NCI-H1417 treated with DMSO at 0.1 percent for 48 hours (cell line): ENCODE measurements around the gene EHMT1.
A peak's percentile ranks its signal among the peaks of the same experiment; 100 is the strongest.
"Not testable (repeated sequence)": the region's sequence is repeated elsewhere in the genome, so short reads cannot be mapped to it uniquely, and the experiment has no call there.

ENCODE experiments used
- DNase-seq: peaks from one replicate; lab custom pipeline; 2025; lab: John Stamatoyannopoulos, UW

Gene EHMT1

DNA sequence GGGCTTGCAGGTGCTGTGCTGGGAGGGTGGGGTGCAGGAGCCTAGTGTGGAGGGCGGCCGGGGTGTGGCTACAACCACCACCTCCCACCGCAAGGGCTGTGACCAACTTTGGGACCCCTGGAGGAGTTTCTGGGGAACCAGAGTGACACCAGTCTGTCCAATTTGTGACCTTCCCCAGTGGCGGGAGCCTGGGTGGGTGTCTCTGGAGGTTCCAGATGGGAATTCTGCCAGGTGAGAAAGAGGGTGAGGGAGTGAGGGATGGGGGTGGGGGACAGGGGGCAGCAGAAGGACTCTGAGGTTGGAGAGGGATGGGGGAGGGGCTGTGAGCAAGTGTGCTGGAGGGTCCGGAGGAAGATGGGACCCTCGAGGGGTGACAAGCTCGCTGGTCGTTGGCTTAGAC lies 254.6 kb downstream of the EHMT1 start:
- DNase-seq: no peak

DNA sequence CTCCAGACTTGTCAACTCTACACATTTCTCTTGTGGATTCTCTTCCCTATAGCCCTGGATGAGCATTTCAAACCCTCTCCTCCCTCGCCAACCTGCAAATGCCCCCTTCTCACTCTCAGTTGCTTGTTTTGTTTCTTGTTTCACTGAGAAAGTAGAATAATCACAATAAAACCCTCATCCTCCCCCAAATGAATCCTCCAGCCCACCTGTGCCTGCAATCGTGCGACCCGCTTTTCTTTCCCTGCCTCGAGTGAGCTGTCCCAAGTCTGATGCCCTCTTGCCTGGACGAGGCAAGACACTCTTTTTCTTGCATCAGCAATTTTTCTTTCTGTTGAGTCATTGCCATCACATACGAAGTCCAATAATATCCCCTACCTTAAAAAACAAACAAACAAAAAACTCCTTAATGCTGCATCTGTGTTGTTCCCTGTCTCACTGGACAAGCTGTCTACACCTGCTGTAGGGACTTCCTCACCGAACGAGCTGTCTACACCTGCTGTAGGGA lies 255.1 kb downstream of the EHMT1 start:
- DNase-seq: no peak

DNA sequence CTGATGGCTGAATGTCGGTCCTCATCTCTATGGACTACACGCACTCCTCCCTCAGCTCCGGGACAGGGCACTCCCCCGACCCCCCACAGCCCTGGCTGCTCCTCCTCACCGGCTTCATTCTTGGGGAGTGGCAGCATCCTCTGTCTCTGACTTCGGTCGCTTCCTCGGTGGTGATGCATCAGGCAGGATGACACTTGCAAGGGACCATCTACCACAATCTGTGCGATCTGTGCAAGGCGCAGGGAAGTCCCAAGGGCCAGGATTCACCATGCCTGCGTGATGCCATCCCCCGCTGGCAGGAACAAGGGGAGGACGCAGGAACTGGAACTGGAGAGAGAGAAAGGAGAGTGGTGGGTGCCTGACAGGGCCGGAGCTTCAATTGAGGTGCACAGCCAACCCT lies 256.5 kb downstream of the EHMT1 start:
- DNase-seq: no peak

DNA sequence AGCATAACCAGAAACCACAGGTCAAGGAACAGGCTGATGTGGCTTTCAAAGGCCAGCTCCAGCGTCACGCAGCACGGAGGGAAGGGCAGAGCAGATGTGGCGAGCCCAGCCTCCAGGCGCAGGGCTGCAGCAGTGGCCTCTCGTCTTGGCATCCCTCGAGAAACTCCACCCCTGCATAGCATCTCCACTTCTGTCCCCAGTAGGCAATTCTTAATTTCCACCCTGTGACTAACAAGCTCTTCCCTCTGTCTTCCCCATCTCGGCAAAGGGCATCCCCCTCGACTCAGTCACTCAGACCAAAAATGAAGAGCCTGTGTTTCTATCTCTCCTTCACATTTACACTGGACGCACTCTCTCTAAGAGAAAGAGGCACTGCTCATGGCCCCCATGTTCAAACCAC lies 257.0 kb downstream of the EHMT1 start:
- DNase-seq: no peak

DNA sequence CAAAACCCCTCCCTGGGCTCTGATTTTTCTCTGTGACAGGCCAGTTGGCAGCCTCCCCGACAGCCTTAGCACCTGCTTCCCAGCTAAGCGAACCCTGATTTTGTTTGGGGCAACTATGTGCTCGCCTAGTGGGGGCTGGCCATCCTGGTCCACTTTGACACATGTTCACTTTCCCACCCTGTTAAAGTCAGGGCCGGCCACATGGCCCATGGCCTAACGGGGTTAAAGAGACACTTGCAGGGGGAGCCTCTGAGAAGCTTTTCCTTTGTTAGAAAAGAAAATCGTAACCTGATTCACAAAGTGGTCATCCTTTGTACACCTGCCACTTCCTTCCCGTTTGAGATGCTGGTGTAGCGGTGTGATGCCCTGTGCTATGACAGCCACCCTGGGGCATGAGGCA lies 257.5 kb downstream of the EHMT1 start:
- DNase-seq: no peak

DNA sequence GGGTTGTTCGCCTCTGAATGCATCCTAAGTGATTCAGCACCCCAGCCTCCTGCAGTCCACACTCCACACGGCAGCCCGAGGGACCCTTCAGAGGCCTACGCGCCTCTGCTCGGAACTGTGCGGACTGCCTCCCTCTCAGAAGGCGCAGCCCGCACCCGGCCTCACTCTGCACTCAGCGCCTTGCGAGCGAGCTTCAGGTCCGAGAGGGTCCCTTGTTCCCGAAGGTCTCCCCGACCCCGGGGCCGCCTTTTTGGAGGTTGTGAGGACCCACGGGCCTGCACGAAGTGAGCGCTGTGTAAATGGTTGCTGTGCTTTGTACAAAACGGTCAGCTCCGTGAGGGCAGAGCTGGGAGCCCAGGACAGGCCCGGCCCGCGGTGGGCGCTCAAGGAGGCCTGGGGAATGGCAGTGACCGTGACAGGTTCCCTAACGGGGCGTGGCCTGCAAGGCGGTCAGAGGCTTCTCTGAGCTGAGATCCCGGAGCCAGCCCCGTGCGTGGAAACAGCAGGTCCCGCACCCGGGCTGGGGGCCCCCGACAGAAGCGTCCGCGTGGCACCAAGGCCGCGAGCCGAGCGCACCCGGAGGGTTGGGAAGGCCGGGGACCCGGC lies 258.1 kb downstream of the EHMT1 start:
- DNase-seq: no peak

DNA sequence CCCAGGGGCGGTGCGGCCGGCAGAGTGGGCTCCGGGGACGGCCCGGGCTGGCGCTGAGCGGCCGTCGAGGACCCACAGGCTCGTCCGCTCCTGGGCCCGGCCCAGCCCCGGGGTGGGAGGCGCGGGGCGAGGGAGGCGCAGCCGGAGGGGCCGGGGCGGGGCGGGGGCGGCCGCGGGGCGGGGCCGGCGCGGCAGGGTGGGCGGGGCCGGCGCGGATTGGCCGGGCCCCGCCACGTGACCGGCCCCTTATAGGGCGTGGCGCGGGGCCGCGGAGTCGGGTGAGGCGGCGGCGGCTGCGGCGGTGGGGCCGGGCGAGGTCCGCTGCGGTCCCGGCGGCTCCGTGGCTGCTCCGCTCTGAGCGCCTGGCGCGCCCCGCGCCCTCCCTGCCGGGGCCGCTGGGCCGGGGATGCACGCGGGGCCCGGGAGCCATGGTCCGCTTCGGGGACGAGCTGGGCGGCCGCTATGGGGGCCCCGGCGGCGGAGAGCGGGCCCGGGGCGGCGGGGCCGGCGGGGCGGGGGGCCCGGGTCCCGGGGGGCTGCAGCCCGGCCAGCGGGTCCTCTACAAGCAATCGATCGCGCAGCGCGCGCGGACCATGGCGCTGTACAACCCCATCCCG lies 258.8 kb downstream of the EHMT1 start, which contains the start of gene CACNA1B:
Gene CACNA1B (plus strand): TSS at position 277 of the 617 bp plus-strand sequence. CDS start 152 bp downstream, at position 429.
- DNase-seq: peak; percentile 1

DNA sequence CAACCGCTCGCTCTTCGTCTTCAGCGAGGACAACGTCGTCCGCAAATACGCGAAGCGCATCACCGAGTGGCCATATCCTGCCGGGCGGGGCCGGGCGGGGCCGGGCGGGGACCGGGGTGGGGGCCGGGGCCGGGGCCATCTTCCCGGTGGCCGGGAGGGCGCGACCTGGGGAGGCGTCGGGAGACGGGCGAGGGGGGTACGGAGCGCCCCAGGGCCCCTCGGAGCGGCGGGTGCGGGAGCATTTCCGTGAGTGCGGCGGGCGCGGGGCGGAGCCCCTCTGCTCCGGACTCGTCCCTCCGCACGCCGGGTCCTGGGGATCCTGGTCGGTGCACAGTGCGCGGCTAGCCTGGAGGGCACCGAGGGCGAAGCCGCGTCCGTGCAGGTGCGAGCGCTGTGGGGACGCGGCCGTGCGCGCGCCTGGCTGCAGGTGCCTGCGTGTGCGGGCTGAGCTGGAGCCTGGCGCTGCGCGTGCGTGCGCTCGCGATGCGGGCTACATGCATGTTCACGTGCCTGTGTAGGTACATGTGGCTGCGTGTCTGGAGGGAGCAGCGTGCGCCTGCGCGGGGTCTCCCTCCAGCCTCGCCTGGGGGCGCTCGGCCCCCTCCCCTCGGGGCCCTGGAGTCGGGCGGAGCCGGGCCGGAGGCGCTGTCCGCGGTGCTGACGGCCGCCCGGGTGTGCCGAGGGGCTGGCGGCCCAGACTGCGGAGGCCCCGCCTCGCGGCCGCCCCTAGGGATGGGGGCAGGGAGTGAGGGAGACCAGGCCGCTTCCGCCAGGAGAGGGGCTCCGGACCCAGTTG lies 259.5 kb downstream of the EHMT1 start:
- peak; percentile 8 for DNase-seq

DNA sequence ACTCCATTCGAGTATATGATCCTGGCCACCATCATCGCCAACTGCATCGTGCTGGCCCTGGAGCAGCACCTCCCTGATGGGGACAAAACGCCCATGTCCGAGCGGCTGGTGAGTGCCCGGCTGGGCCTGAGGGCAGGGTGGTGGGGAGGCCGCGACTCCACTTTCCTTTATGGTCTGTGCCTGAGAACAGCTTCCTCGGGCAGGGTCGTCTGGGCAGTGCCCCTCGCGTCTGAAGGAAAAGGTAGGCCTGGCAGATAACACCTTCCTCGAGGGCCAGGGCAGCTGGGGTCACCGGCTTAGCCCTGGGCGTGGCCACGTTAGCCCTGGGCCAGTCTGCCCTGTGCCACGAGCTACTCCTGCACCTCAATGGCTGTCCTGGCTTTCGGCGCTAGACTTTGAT lies 260.2 kb downstream of the EHMT1 start:
- DNase-seq: no peak

DNA sequence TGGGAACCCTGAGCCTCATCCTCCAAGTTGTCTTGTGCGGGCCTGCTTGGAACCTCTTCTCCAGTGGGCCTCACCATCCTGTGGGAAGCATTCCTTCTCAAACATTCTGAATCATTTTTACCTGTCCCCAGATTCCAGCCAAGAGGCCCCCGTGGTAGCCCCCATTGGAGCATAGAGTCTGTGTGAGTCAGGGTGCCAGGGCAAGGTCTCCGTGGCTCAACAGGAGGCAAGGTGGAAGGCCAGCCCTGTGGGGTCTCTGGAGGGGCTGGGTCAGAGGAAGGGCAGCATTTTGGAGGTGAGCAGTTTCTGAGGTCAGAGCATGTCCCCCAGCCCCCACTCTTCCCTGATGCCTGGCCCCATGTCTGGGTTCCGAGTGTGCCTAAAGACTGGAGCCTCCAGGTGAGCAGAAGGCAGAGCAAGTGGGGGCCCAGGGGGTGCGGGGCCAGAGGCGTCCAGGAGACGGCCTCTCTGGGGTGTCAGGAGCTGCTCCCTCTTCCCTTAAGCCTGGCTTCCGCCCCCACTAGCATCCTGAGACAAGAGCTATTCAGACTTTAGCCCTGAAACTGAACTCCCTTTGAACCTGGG lies 260.9 kb downstream of the EHMT1 start:
- DNase-seq: no peak

DNA sequence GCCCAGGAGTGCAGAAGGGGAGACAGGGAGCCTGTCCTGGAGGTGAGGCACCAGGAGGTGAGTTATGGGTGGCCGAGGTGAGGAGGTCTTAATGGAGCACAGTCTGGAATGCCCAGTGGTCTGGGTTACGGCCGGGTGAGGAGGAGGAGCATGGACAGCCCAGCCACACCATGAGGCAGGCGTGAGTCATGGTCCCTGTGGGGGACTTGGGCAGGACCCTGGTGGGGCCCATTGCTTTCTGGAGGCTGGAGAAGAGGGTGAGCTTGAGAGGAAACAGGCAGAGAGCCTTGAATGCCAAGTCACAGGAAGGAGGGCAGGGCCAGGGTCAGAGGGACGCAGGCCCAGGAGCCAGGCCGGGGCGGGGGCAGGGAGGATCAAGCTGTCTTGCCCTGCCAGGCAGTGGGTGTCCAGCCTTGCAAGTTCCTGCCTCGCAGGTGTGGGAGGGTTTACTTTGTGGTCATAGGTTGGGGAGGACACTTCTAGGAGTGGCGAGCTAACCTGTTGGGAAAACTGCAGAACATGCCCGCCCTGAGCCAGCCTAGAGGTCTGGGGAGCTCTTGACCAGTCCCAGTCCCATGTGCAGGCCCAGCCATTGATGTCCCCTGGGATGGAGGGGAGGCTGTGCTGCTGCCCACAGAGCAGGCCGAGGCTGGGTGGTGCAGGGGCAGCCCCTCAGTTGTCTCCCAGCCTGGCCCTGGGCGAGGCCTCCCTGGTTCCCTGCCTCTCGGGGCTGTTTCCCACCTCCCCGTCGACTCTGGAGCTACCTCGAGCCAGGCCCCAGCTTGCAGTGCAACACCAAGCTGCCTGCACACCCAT lies 261.6 kb downstream of the EHMT1 start:
- no peak for DNase-seq

DNA sequence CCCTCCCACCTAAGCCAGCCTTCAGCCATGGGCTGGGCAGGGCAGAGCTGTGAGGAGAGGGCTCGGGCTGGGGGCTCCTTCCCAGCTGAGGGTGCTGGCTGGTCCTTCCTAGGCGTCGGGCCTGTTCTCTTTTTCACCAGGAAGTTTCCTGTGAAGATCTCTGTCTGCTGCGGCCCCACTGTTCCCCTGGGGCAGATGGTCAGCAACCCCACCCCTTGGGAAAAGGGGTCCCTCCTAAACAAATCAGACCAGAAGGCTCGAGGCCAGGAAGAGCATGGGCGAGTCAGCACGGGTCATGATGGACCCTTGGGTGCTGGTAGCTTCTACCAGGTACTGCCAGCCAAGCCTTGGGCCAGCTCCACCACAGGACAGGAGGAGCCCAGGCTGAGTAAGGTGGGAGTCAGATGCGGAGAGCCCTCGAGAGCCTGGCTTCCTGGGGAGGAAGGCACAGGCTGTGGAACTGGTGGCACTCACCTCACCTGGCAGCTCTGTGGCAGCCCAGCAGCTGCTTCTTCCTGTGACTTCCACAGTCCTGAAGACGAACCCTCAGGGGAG lies 262.2 kb downstream of the EHMT1 start:
- DNase-seq: no peak

DNA sequence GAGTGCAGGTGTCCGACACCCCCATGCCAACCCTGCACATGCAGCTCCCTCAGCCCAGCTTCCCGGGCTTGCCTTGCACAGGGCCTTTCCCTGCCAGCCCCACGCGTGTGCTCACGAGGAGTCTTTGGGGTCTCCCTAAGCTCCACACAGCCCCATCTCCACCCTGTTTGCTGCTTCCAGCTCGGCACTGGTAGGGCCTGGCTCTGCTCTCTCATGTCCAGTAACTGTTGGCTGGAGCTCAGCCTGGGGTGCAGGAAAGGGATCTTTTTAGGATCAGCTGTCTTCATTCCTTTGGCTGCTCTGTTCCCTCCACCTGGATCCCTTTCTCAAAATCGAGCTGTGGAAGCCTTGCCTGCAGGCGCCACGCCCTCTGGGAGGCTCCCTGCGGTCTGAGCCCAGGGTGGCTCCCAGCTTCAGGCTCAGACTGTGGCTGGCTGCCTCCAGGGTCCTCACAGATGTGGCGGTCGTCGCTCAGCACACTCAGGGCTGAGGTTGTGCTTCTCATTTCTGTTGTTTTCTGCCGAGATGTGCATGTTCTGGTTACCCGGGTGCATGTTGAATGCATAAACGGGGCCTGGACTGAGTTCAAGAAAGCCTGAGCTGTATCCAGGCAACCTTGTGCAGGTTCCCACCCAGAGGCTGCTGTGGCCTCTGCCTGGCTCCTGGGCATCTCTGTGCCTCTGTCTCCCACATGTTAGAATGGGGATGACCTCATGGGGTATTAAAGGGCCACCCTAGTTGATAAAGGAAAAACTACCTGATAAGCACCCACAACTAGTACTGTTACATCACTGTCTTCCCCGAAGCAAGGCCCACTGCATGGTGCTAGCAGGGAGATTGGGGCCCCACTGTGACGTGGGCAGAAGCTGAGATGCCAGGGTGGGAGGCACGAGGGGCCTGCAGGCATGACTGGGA lies 263.0 kb downstream of the EHMT1 start:
- no peak for DNase-seq

DNA sequence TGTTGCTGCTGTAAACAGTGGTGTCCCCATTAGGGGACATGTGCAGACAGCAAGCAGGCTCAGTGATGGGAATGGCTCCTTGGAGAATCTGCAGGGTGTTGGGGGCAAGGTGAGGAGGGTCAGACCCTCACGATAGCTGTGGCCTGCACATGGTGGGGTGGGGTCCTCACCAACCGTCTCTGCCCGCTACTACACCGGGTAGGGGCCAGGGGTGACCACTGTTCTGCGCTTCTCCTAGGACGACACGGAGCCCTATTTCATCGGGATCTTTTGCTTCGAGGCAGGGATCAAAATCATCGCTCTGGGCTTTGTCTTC lies 263.7 kb downstream of the EHMT1 start:
- DNase-seq: no peak

DNA sequence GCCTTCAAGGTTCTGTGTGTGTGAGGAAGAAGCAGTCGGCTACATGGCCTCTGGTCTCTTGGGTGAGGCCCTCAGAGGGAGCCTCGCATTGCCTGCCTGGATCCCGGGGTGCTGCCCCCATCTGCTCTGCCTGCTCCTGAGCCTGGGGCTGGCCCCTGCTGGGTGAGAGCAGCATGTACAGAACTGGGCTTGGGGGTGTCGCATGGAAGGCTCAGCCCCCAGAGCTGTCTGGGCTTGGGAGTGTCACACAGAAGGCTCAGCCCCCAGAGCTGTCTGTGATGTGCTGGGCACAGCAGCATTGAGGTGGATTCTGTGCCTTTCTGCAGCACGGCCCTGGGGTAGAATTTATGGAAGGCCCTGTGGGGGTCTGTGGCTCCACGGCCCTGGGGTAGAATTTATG lies 265.2 kb downstream of the EHMT1 start:
- not testable (repeated sequence) for DNase-seq

DNA sequence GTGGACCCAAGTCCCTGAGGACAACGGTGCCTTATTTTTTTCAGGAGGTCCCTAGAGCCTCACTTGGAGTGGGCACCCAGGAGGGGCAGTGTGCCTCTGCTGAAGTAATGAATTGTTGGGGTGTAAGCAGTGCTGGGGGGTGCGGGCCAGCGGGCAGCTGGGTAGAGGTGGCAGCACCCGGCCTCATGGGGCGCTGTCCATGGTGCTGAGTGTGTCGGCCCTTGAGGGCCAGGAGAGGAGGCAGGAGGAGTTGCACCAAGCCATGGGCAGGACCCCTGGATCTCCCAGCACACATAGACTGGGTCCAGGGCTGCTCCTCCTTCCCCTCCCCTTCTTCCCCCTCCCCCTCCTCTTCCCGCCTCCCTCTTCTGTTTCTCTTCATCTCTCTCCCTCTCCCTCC lies 265.7 kb downstream of the EHMT1 start:
- DNase-seq: not testable (repeated sequence)

DNA sequence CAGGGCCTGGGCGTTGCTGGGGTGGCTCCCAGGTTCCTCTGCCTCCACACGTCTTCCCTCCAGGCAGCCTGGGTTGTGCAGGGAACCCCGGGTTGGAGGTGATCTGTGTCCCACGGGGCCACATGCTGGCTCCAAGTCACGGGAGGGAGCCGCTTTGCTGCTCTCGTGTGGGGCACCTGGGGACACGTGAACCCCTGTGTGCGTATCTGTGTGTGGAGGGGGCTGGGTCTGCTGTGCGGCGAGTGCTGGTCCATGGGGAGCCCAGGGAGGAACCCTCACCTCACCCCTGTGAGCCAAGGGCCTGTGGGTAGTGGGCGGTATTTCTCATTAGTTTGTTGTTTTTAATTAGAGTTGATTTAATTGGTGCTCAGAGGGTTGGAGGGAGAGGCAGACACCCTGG lies 266.3 kb downstream of the EHMT1 start:
- DNase-seq: not testable (repeated sequence)
